Erythroblast (primary cell): ENCODE measurements around the gene AMY1B.
"Not testable (repeated sequence)": the region's sequence is repeated elsewhere in the genome, so short reads cannot be mapped to it uniquely, and the experiment has no call there.

ENCODE experiments used
- DNase-seq, 2 experiments: peaks; one replicate each; lab custom pipeline; 2025; lab: John Stamatoyannopoulos, UW

AMY1B gene

DNA sequence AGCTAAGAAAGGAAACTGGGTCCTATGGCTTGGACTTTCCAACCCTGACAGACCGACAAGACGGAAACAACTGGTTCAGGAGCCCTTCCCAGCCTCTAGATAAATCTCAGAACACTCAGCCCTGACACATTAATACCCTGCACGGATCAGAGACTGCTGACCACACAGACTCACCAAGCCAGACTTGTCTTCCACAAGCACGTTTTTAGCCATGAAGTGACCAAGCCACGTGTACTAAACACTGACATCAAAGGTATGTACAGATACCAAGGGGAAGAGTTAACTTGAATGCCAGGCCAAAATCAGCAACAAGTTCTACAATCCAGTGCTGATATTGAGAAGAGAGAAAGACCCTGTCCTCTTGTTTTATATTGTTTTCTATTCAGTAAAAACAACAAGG, at the start of gene AMY1B:
TSS of gene AMY1B (minus strand) at position 101 of the 400 bp plus-strand sequence. CDS start 571 bp downstream, outside the sequence.
- not testable (repeated sequence) for DNase-seq

DNA sequence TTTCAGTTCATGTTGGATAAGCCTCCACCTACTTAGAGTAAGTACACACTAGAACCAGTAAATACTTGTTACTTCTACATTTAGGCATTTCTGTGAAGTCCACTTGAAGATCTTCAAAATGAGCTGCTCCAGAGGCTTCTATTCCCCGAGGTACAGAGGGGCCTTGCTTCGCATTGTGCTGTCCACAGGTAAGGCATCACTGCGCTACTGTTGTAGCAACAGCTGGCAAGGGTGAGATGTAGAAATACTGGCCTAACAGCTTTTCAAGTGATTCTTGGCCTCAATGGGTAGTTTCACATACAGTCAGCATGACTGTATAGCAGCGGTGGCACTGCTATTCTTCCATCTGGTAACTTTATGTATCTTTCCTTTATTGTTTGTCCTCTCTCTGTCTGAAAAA, 49.0 kb upstream of the AMY1B start:
- not testable (repeated sequence) for DNase-seq

DNA sequence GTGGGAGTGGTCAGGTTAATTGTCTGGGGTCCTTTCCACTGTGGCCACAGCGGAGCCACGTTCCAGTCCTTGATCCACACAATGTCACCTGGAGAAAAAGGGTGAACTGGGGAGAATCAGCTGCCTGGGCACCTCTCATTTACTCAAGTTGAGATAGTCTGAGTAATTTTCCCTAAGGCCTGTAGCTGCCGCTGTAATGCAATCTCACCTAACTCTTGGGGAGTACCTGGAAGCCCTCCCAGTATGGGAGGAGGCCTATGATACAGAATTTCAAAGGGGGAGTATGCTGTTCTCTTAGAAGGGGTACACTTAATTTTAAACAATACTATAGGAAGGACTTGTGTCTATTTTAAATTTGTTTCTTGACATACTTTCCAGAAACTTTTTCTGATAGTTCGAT, 48.4 kb upstream of the AMY1B start:
- not testable (repeated sequence) for DNase-seq

DNA sequence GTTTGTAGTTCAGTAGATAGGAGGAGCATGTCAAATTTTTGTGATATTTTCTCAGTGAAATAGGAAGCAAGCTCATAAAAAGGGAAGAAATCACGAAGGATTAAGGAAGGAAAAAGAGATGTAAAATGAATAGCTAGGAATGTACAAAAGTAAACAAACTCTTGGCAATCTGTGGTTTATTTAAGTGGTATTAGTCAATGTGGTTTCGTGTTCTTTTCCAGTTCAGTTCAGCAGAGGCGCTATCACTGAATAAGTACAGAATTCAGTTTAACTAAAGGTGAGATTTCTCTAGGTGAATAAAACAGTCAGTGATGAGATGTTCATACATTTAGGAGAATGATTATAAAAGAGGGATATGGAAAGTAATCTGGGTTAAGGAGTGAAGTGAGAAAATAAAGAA, 42.0 kb upstream of the AMY1B start:
- DNase-seq: not testable (repeated sequence)

DNA sequence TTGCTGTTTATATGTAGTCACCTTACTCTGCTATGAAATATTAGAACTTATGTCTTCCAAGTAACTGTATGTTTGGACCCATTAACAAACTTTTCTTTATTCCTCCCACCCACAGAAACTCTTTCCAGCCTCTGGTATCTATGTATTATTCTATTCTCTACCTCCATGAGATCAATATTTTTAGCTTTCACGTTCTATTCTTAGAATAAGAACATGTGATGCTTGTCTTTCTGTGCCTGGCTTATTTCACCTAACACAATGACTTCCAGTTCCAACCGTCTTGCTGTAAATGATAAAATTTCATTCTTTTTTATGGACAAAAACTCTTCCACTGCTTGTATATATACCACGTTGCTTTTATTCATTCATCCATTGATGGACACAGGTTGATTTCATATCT, 39.3 kb upstream of the AMY1B start:
- not testable (repeated sequence) for DNase-seq

DNA sequence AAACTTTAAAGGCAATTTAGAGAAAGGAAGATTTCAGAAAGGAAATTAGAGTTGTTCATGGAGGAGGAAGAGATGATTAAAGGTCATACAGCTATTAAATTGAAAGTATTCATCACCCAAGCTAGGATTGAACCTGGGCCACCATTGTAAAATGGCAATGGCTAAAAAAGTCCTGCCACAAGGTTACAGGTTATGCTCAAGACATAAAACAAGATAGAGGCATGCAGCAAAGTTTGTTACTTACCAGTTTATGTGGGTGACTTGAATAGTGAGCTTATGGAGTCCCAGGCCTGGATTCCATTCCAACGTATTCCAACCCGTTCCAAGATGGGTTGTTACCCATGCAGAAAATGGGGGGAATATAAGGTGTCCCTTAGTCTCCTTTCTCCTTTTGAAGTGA, 25.5 kb upstream of the AMY1B start:
- DNase-seq: not testable (repeated sequence)

DNA sequence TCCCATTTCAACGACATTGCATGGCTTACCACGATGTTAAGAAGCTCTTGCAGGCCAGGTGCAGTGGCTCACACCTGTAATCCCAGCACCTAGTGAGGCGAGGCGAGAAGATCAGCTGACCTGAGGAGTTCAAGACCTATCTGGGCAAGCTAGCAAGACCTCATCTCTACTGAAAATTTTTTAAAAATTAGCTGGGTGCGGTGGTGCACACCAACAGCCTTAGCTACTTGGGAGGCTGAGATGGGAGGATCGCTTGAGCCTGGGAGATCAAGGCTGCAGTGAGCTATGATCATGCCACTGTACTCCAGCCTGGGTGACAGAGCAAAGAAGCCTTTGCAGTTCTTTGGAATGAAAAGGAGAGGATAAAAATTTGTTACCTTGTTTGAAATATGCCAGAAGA, 21.4 kb upstream of the AMY1B start:
- DNase-seq: not testable (repeated sequence)

DNA sequence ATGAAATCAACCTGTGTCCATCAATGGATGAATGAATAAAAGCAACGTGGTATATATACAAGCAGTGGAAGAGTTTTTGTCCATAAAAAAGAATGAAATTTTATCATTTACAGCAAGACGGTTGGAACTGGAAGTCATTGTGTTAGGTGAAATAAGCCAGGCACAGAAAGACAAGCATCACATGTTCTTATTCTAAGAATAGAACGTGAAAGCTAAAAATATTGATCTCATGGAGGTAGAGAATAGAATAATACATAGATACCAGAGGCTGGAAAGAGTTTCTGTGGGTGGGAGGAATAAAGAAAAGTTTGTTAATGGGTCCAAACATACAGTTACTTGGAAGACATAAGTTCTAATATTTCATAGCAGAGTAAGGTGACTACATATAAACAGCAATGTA, 14.4 kb upstream of the AMY1B start:
- not testable (repeated sequence) for DNase-seq

DNA sequence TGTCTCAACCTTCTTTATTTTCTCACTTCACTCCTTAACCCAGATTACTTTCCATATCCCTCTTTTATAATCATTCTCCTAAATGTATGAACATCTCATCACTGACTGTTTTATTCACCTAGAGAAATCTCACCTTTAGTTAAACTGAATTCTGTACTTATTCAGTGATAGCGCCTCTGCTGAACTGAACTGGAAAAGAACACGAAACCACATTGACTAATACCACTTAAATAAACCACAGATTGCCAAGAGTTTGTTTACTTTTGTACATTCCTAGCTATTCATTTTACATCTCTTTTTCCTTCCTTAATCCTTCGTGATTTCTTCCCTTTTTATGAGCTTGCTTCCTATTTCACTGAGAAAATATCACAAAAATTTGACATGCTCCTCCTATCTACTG, 11.7 kb upstream of the AMY1B start:
- not testable (repeated sequence) for DNase-seq

DNA sequence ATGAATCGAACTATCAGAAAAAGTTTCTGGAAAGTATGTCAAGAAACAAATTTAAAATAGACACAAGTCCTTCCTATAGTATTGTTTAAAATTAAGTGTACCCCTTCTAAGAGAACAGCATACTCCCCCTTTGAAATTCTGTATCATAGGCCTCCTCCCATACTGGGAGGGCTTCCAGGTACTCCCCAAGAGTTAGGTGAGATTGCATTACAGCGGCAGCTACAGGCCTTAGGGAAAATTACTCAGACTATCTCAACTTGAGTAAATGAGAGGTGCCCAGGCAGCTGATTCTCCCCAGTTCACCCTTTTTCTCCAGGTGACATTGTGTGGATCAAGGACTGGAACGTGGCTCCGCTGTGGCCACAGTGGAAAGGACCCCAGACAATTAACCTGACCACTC, 5.2 kb upstream of the AMY1B start:
- DNase-seq: not testable (repeated sequence)

DNA sequence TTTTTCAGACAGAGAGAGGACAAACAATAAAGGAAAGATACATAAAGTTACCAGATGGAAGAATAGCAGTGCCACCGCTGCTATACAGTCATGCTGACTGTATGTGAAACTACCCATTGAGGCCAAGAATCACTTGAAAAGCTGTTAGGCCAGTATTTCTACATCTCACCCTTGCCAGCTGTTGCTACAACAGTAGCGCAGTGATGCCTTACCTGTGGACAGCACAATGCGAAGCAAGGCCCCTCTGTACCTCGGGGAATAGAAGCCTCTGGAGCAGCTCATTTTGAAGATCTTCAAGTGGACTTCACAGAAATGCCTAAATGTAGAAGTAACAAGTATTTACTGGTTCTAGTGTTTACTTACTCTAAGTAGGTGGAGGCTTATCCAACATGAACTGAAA, 4.7 kb upstream of the AMY1B start:
- not testable (repeated sequence) for DNase-seq

DNA sequence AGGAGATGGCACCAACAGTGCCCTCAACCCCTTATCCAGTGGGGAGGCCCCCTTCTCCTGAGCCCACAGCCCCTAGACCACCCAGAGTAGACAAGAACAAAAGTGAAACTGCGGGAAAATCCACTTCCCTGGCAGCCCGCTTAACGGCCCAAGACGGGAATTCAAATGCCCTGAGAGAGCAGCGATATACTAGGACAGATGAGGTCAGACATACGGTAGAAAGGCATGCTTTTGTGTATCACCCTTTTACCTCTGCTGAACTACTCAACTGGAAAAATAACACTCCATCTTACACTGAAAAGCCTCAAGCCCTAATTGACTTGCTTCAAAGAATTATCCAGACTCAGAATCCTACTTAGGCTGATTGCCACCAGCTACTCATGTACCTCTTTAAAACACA, 1.4 kb upstream of the AMY1B start:
- DNase-seq: not testable (repeated sequence)

DNA sequence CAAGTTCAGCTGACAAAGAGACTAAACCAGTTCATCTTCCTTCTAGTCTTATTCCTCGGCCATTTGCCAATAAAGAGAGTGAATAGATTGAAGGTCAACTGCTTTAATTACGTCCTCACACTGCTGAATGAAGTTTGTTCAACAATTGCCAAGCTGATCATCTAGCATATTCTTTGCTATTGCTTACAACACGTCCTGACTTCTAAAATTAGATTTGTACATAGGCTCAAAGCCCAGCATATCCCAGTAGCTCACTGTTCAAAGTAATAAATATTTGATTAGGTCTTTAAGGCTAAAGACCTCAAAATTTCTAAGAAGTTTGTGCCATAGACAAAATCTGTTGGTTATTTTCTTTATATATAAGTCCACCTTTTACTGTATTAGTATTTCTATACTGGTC, 19.7 kb downstream of the AMY1B start:
- not testable (repeated sequence) for DNase-seq

DNA sequence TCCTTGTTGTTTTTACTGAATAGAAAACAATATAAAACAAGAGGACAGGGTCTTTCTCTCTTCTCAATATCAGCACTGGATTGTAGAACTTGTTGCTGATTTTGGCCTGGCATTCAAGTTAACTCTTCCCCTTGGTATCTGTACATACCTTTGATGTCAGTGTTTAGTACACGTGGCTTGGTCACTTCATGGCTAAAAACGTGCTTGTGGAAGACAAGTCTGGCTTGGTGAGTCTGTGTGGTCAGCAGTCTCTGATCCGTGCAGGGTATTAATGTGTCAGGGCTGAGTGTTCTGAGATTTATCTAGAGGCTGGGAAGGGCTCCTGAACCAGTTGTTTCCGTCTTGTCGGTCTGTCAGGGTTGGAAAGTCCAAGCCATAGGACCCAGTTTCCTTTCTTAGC, 40.5 kb downstream of the AMY1B start, which contains the start of gene AMY1A:
TSS of gene AMY1A (plus strand) at position 301 of the 400 bp plus-strand sequence. CDS start 571 bp downstream, outside the sequence.
- not testable (repeated sequence) for DNase-seq

DNA sequence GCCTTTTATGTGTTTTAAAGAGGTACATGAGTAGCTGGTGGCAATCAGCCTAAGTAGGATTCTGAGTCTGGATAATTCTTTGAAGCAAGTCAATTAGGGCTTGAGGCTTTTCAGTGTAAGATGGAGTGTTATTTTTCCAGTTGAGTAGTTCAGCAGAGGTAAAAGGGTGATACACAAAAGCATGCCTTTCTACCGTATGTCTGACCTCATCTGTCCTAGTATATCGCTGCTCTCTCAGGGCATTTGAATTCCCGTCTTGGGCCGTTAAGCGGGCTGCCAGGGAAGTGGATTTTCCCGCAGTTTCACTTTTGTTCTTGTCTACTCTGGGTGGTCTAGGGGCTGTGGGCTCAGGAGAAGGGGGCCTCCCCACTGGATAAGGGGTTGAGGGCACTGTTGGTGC, 41.9 kb downstream of the AMY1B start:
- not testable (repeated sequence) for DNase-seq

DNA sequence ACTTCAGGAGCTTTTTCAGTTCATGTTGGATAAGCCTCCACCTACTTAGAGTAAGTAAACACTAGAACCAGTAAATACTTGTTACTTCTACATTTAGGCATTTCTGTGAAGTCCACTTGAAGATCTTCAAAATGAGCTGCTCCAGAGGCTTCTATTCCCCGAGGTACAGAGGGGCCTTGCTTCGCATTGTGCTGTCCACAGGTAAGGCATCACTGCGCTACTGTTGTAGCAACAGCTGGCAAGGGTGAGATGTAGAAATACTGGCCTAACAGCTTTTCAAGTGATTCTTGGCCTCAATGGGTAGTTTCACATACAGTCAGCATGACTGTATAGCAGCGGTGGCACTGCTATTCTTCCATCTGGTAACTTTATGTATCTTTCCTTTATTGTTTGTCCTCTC, 45.1 kb downstream of the AMY1B start:
- DNase-seq: not testable (repeated sequence)

DNA sequence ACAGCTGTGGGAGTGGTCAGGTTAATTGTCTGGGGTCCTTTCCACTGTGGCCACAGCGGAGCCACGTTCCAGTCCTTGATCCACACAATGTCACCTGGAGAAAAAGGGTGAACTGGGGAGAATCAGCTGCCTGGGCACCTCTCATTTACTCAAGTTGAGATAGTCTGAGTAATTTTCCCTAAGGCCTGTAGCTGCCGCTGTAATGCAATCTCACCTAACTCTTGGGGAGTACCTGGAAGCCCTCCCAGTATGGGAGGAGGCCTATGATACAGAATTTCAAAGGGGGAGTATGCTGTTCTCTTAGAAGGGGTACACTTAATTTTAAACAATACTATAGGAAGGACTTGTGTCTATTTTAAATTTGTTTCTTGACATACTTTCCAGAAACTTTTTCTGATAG, 45.7 kb downstream of the AMY1B start:
- not testable (repeated sequence) for DNase-seq

DNA sequence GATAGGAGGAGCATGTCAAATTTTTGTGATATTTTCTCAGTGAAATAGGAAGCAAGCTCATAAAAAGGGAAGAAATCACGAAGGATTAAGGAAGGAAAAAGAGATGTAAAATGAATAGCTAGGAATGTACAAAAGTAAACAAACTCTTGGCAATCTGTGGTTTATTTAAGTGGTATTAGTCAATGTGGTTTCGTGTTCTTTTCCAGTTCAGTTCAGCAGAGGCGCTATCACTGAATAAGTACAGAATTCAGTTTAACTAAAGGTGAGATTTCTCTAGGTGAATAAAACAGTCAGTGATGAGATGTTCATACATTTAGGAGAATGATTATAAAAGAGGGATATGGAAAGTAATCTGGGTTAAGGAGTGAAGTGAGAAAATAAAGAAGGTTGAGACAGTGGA, 52.1 kb downstream of the AMY1B start:
- not testable (repeated sequence) for DNase-seq

DNA sequence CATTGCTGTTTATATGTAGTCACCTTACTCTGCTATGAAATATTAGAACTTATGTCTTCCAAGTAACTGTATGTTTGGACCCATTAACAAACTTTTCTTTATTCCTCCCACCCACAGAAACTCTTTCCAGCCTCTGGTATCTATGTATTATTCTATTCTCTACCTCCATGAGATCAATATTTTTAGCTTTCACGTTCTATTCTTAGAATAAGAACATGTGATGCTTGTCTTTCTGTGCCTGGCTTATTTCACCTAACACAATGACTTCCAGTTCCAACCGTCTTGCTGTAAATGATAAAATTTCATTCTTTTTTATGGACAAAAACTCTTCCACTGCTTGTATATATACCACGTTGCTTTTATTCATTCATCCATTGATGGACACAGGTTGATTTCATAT, 54.8 kb downstream of the AMY1B start:
- not testable (repeated sequence) for DNase-seq
